DOHH2 (cell line): ENCODE data around the gene GSG1L.

Experiments
- EZH2phosphoT487 ChIP-seq: fragments of 200-600 bp; sonication (generic); IDR thresholded peaks from 2 replicates; pipeline ENCODE4 v1.6.1; 2017; ENCODE audit warnings: borderline replicate concordance, mild to moderate bottlenecking, antibody characterized with exemption, low read length, moderate library complexity, mixed read lengths
- TF ChIP-seq, protein P1 (sequence below): fragments of 200-600 bp; sonication (generic); IDR thresholded peaks from one replicate; pipeline ENCODE4 v1.5.1; 2014; ENCODE audit warnings: antibody characterized with exemption, mild to moderate bottlenecking, low read depth, low read length; ENCODE audit not compliant: poor library complexity, severe bottlenecking

DNA sequence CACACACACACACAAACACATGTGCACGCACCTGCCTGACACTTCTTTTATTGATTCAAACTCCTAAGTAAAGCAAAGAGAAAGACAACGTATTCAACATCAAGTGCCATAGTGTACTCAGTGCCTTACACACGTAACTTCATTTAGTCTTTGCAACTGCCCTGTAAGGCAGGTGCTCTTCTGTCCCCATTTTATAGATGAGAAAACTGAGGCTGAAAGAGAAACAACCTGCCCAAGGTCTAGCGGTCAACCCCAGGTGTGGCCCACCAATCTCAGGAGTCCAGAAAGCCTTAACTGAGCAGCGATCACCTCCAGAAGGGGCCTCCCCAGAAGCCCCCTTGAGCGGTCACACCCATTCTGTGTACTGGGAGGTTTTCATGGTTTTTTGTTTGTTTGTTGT lies 10.3 kb upstream of the GSG1L start:
- TF ChIP-seq, protein P1, sequence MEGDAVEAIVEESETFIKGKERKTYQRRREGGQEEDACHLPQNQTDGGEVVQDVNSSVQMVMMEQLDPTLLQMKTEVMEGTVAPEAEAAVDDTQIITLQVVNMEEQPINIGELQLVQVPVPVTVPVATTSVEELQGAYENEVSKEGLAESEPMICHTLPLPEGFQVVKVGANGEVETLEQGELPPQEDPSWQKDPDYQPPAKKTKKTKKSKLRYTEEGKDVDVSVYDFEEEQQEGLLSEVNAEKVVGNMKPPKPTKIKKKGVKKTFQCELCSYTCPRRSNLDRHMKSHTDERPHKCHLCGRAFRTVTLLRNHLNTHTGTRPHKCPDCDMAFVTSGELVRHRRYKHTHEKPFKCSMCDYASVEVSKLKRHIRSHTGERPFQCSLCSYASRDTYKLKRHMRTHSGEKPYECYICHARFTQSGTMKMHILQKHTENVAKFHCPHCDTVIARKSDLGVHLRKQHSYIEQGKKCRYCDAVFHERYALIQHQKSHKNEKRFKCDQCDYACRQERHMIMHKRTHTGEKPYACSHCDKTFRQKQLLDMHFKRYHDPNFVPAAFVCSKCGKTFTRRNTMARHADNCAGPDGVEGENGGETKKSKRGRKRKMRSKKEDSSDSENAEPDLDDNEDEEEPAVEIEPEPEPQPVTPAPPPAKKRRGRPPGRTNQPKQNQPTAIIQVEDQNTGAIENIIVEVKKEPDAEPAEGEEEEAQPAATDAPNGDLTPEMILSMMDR = no peak
- no peak for TF ChIP-seq EZH2phosphoT487
